SU-DHL-6 (cell line): ENCODE data around the gene YIPF3.

Experiments
- H2AFZ ChIP-seq: fragments of 200-600 bp; sonication (generic); 2 replicates; pipeline ENCODE4 v1.6.1; 2014; ENCODE audit warnings: low read depth, mild to moderate bottlenecking, moderate library complexity, mixed read lengths, antibody characterized with exemption, low read length; ENCODE audit not compliant: severe bottlenecking
- H3F3A ChIP-seq: fragments of 200-600 bp; shearing (Covaris generic); 2 replicates; pipeline ENCODE4 v1.6.0; 2016; ENCODE audit warnings: antibody characterized with exemption, mild to moderate bottlenecking; ENCODE audit not compliant: insufficient read depth
- H3K27ac ChIP-seq: fragments of 200-600 bp; sonication (generic); 2 replicates; pipeline ENCODE4 v1.5.1; 2016; ENCODE audit warnings: low read depth, mild to moderate bottlenecking, low read length, moderate library complexity, mixed read lengths
- H3K27me3 ChIP-seq: fragments of 200-600 bp; sonication (generic), shearing (Covaris generic); 2 replicates; pipeline ENCODE4 v1.6.0; 2014; ENCODE audit warnings: mild to moderate bottlenecking, low read length
- H3K36me3 ChIP-seq: fragments of 200-600 bp; sonication (generic); 2 replicates; pipeline ENCODE4 v1.6.1; 2014; ENCODE audit warnings: mild to moderate bottlenecking, low read length, mixed read lengths
- H3K4me2 ChIP-seq: fragments of 300-600, 200-600 bp; shearing (Covaris generic), sonication (generic); 2 replicates; pipeline ENCODE4 v1.6.0; 2014; ENCODE audit warnings: low read length, low read depth, mild to moderate bottlenecking; ENCODE audit not compliant: poor library complexity, severe bottlenecking
- H3K4me3 ChIP-seq: fragments of 200-600 bp; sonication (generic); 2 replicates; pipeline ENCODE4 v1.5.1; 2014; ENCODE audit warnings: antibody characterized with exemption, low read length, mild to moderate bottlenecking, mixed read lengths; ENCODE audit not compliant: insufficient read depth, poor library complexity, severe bottlenecking
- H3K79me2 ChIP-seq: fragments of 200-600 bp; sonication (generic); 2 replicates; pipeline ENCODE4 v1.6.1; 2014; ENCODE audit warnings: mild to moderate bottlenecking, low read length, moderate library complexity; ENCODE audit not compliant: insufficient read depth
- H3K9ac ChIP-seq: fragments of 200-600 bp; sonication (generic); 2 replicates; pipeline ENCODE4 v1.7.0; 2014; ENCODE audit warnings: mild to moderate bottlenecking, low read length
- H3K9me2 ChIP-seq: fragments of 200-600 bp; sonication (generic); replicated peaks from 2 replicates; pipeline ENCODE4 v1.6.1; 2014; ENCODE audit warnings: low read length; ENCODE audit not compliant: insufficient read depth
- H3K9me3 ChIP-seq: fragments of 200-600 bp; sonication (generic); 2 replicates; pipeline ENCODE4 v1.6.1; 2014; ENCODE audit warnings: low read length, mixed read lengths; ENCODE audit not compliant: insufficient read depth
- H4K20me1 ChIP-seq: fragments of 200-600 bp; sonication (generic); 2 replicates; pipeline ENCODE4 v1.6.1; 2014; ENCODE audit warnings: low read depth, mild to moderate bottlenecking, antibody characterized with exemption, low read length, moderate library complexity, mixed read lengths
- EZH2phosphoT487 ChIP-seq: fragments of 200-600 bp; sonication (generic), shearing (Covaris generic); conservative IDR thresholded peaks from 2 replicates; pipeline ENCODE4 v1.6.1; 2018; ENCODE audit warnings: mild to moderate bottlenecking, antibody characterized with exemption, low read length, moderate library complexity, mixed read lengths
- TF ChIP-seq, protein P1 (sequence below): fragments of 200-600 bp; sonication (generic); IDR thresholded peaks from one replicate; pipeline ENCODE4 v1.5.1; 2017; ENCODE audit warnings: antibody characterized with exemption, mild to moderate bottlenecking, low read length, moderate library complexity; ENCODE audit not compliant: insufficient read depth, poor library complexity, severe bottlenecking

Gene YIPF3

DNA sequence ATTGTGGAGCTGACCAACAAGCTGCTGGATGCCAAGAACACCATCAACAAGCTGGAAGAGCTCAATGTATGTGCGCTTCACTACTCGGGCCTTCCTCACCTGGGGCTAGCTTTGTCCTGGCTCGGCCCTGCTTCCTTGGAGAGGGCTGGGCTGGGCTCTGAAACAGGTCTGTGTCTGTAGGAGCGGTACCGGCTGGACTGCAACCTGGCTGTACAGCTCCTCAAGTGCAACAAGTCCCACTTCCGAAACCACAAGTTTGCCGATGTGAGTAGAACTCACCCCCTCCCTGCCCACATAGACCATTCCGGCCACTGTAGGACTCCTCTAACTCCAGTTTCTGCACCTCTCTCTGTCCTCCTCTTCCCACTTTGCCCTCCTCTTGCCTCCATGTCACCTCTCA, 13.3 kb downstream of the YIPF3 start:
- Histone ChIP-seq H3K36me3 (no peaks in the 10 kb centered on the region), H4K20me1 (no peaks in the 10 kb centered on the region)

DNA sequence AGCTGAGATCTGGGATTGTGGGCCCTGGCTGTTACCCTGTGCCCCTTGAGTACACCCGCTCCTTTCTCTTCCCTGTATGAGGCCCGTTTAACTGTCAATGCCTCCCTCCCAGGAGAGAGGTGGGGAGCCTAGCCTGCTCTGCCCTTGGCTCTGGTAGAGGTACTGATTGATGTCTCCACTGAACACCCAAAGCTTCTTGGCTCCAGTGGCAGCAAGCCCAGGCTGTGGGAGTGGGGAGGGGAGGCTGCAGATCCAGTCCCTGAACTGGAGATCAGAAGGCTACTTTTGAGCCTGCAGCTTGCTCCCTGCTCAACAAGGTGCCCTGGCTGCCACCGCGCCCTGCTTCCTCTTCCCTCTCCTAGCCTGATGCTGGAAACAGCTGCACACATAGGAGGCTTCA, 14.1 kb downstream of the YIPF3 start:
- Histone ChIP-seq H3K4me3 (no peak overlapping the region), H3K27me3 (no peaks in the 10 kb centered on the region), H3K9ac (no peak overlapping the region), H2AFZ (no peak overlapping the region), H3K9me2 (no peaks in the 10 kb centered on the region), H4K20me1 (no peaks in the 10 kb centered on the region), H3K36me3 (no peaks in the 10 kb centered on the region), H3K9me3 (no peaks in the 10 kb centered on the region), H3K27ac (no peak overlapping the region), H3K79me2 (no peaks in the 10 kb centered on the region), H3K4me2 (no peak overlapping the region), H3F3A (no peaks in the 10 kb centered on the region)
- TF ChIP-seq, protein P1, sequence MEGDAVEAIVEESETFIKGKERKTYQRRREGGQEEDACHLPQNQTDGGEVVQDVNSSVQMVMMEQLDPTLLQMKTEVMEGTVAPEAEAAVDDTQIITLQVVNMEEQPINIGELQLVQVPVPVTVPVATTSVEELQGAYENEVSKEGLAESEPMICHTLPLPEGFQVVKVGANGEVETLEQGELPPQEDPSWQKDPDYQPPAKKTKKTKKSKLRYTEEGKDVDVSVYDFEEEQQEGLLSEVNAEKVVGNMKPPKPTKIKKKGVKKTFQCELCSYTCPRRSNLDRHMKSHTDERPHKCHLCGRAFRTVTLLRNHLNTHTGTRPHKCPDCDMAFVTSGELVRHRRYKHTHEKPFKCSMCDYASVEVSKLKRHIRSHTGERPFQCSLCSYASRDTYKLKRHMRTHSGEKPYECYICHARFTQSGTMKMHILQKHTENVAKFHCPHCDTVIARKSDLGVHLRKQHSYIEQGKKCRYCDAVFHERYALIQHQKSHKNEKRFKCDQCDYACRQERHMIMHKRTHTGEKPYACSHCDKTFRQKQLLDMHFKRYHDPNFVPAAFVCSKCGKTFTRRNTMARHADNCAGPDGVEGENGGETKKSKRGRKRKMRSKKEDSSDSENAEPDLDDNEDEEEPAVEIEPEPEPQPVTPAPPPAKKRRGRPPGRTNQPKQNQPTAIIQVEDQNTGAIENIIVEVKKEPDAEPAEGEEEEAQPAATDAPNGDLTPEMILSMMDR = no peak
- TF ChIP-seq EZH2phosphoT487 = no peak

More for the DNA sequence above, 13.3 kb downstream of the YIPF3 start:
- Histone ChIP-seq H3K79me2 (no peaks in the 10 kb centered on the region), H3K4me3 (no peak overlapping the region), H3K27me3 (no peaks in the 10 kb centered on the region), H3K9me3 (no peaks in the 10 kb centered on the region), H3K9ac (no peak overlapping the region), H2AFZ (no peak overlapping the region), H3K27ac (no peak overlapping the region), H3K4me2 (no peak overlapping the region), H3F3A (no peaks in the 10 kb centered on the region), H3K9me2 (no peaks in the 10 kb centered on the region)
- TF ChIP-seq, protein P1 = no peak
- no peak for TF ChIP-seq EZH2phosphoT487

DNA sequence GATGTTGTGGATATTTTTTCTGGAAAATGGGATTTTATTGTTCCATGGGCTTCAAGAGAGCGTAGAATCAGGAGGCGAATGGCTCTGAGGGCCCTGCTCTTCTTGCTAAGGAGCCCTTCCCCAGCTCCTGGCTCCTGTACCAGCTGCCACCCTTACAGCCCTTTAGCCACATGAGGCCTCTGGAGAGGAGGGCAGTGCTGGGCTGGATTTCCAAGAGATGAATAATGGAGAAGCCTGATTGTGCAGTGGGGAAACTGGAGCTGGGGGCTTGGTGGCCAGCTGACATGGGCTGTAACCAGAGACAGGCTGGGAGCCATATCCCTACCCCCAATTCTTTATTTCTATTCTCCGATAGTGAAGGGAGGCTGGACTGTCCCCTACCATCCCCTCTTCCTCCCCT, 15.8 kb downstream of the YIPF3 start:
- no peak overlapping the region for H2AFZ ChIP-seq
- H3F3A ChIP-seq = no peaks in the 10 kb centered on the region
- H3K9me3 ChIP-seq = no peaks in the 10 kb centered on the region
- H3K4me2 ChIP-seq = no peak overlapping the region
- H3K79me2 ChIP-seq = no peaks in the 10 kb centered on the region
- no peaks in the 10 kb centered on the region for H4K20me1 ChIP-seq
- no peak overlapping the region for H3K9ac ChIP-seq
- H3K27ac ChIP-seq = no peak overlapping the region
- H3K36me3 ChIP-seq = no peaks in the 10 kb centered on the region
- H3K9me2 ChIP-seq = no peaks in the 10 kb centered on the region
- TF ChIP-seq EZH2phosphoT487 = no peak
- TF ChIP-seq, protein P1 = no peak
- H3K27me3 ChIP-seq = no peaks in the 10 kb centered on the region
- no peak overlapping the region for H3K4me3 ChIP-seq
